ENCODE measurements around the gene LENG8. TPM values are rescaled to one million over a fixed set of nuclear protein-coding genes. Genes with fewer than 3 reads are reported as not detected.

The LENG8 gene
- total and polyA plus RNA-seq, 8 donors, result 37.4 to 464 (median 121) TPM

- Histone ChIP-seq H3K27me3 (peaks cover 0 to 91% (median 43%) of the 10 kb centered on the region in 3 donors), H3K27ac (no peak overlapping the region), H3K36me3 (no peaks in the 10 kb centered on the region), H3K4me3 (no peak overlapping the region), H3K9me3 (no peaks in the 10 kb centered on the region), H3K4me1 (peaks cover 18 to 24% (median 23%) of the 10 kb centered on the region in 4 donors)
- 74 to 80% (median 76%) methylated on average over 10 to 11 of the region's 11 CpGs for WGBS, 5 donors
- TF ChIP-seq POLR2AphosphoS5 (IDR thresholded peaks at IDR 0.05) (no peak), POLR2A (IDR thresholded peaks at IDR 0.05) (no peak), CTCF (IDR thresholded peaks at IDR 0.05) (no peak), EP300 (IDR thresholded peaks at IDR 0.05) (no peak)
- intact Hi-C loops (cut with DNase I; ENCODE audit: low total_unique reads), result no loop called here
- DNase-seq, result no peak
These were observed 20.4 kb upstream of the LENG8 start for GRCh38 chr19:54428323-54429175.

GRCh38 chr19:54429176-54429495, 19.9 kb upstream of the LENG8 start:
- WGBS, 5 donors, result 49 to 72% (median 60%) methylated on average over 6 to 8 of the region's 8 CpGs
- DNase-seq, result no peak
- Histone ChIP-seq H3K4me3 (no peak overlapping the region), H3K27me3 (peaks cover 0 to 85% (median 43%) of the 10 kb centered on the region in 3 donors), H3K36me3 (no peaks in the 10 kb centered on the region), H3K27ac (no peak overlapping the region), H3K9me3 (no peaks in the 10 kb centered on the region), H3K4me1 (peaks cover 18 to 29% (median 23%) of the 10 kb centered on the region in 4 donors)
- intact Hi-C loops (cut with DNase I; ENCODE audit: low total_unique reads), result no loop called here
- TF ChIP-seq CTCF (IDR thresholded peaks at IDR 0.05) (no peak), POLR2AphosphoS5 (IDR thresholded peaks at IDR 0.05) (no peak)

GRCh38 chr19:54429545-54430227, 19.3 kb upstream of the LENG8 start:
- no peaks in the 10 kb centered on the region for H3K9me3 ChIP-seq
- intact Hi-C loops (cut with DNase I; ENCODE audit: low total_unique reads), result no loop called here
- H3K36me3 ChIP-seq, result no peaks in the 10 kb centered on the region
- H3K27me3 ChIP-seq, result peaks cover 0 to 79% (median 43%) of the 10 kb centered on the region in 3 donors
- peaks cover 18 to 34% (median 25%) of the 10 kb centered on the region in 4 donors for H3K4me1 ChIP-seq
- H3K27ac ChIP-seq, result no peak overlapping the region
- H3K4me3 ChIP-seq, result no peak overlapping the region
- 38 to 54% (median 45%) methylated on average over 12 to 13 of the region's 13 CpGs for WGBS, 5 donors
- DNase-seq, result peak in 1 of 2 donors; percentile 35
- no peak for TF ChIP-seq POLR2AphosphoS5 (IDR thresholded peaks at IDR 0.05)
- TF ChIP-seq EP300 (IDR thresholded peaks at IDR 0.05), result no peak
- TF ChIP-seq CTCF (IDR thresholded peaks at IDR 0.05), result no peak
- TF ChIP-seq POLR2A (IDR thresholded peaks at IDR 0.05), result no peak

- 9 to 21% (median 15%) methylated on average over 11 to 43 of the region's 43 CpGs for WGBS, 5 donors
- Histone ChIP-seq H3K27me3 (peaks cover 0 to 71% (median 41%) of the 10 kb centered on the region in 3 donors), H3K9me3 (no peaks in the 10 kb centered on the region), H3K4me3 (peak overlapping the region; percentile 15 to 41 (median 30)), H3K36me3 (no peaks in the 10 kb centered on the region), H3K27ac (no peak overlapping the region), H3K4me1 (peaks cover 25 to 43% (median 33%) of the 10 kb centered on the region in 4 donors)
- TF ChIP-seq EP300 (IDR thresholded peaks at IDR 0.05) (no peak), POLR2A (IDR thresholded peaks at IDR 0.05) (no peak), CTCF (IDR thresholded peaks at IDR 0.05) (peak in 1 of 7 experiments; percentile 8)
- peak in 1 of 2 donors; percentile 87 for DNase-seq
- intact Hi-C loops (cut with DNase I; ENCODE audit: low total_unique reads), result no loop called here
These were observed 18.4 kb upstream of the LENG8 start for GRCh38 chr19:54430306-54431254.

All from stomach (tissue), 9 donors.